A673 (cell line): ENCODE measurements around the gene KCND3. TPM values are rescaled to one million over a fixed set of nuclear protein-coding genes. Genes with fewer than 3 reads are reported as not detected.

Source experiments
- BruUV-seq: library from RNA; stranded (reverse); fragments of 400-500 nt; replicated peaks from 2 replicates; lab custom pipeline; 2021; lab: Mats Ljungman, UMichigan
- CTCF ChIA-PET: fragments of 300-600 bp; sonication (Branson Sonifier 250); formaldehyde crosslinking; loops from one replicate; lab custom pipeline; 2022; ENCODE audit warnings: antibody characterized with exemption; lab: Charles Lee
- POLR2A ChIA-PET: fragments of 300-600 bp; sonication (Branson Sonifier 250); formaldehyde crosslinking; loops from one replicate; lab custom pipeline; 2022; ENCODE audit warnings: antibody characterized with exemption; ENCODE audit not compliant: low non-redundant PET; lab: Charles Lee
- DNase-seq: peaks from one replicate; pipeline ENCODE4 v3.0.0-alpha.2; 2015; ENCODE audit warnings: low spot score
- H3K27ac ChIP-seq: fragments of 200-600 bp; sonication (generic); 2 replicates; pipeline ENCODE4 v1.5.1; 2016; ENCODE audit warnings: mixed run types, low read depth, mild to moderate bottlenecking, mixed read lengths, antibody characterized with exemption, low read length; ENCODE audit not compliant: poor library complexity, severe bottlenecking
- H3K27me3 ChIP-seq: fragments of 200-600 bp; sonication (generic); replicated peaks from 2 replicates; pipeline ENCODE4 v1.6.1; 2017; ENCODE audit warnings: mixed run types, low read depth, mild to moderate bottlenecking, mixed read lengths, antibody characterized with exemption, low read length; ENCODE audit not compliant: insufficient read depth, poor library complexity
- H3K36me3 ChIP-seq: fragments of 200-600 bp; sonication (generic); 2 replicates; pipeline ENCODE4 v1.6.1; 2016; ENCODE audit warnings: mixed run types, mild to moderate bottlenecking, mixed read lengths, antibody characterized with exemption, low read length; ENCODE audit not compliant: insufficient read depth, poor library complexity, severe bottlenecking
- H3K4me1 ChIP-seq: fragments of 200-600 bp; sonication (generic); 2 replicates; pipeline ENCODE4 v1.6.1; 2017; ENCODE audit warnings: mixed run types, mild to moderate bottlenecking, mixed read lengths, antibody characterized with exemption, low read length; ENCODE audit not compliant: insufficient read depth, poor library complexity, severe bottlenecking
- H3K4me3 ChIP-seq: fragments of 200-600 bp; sonication (generic); 2 replicates; pipeline ENCODE4 v1.5.1; 2016; ENCODE audit warnings: low read depth, mixed run types, mild to moderate bottlenecking, mixed read lengths, low read length; ENCODE audit not compliant: poor library complexity, severe bottlenecking
- H3K9me3 ChIP-seq: fragments of 200-600 bp; sonication (generic); 2 replicates; pipeline ENCODE4 v1.6.1; 2016; ENCODE audit warnings: mixed run types, low read depth, mild to moderate bottlenecking, mixed read lengths, antibody characterized with exemption, low read length; ENCODE audit not compliant: poor library complexity, severe bottlenecking
- CTCF ChIP-seq: fragments of 300-800, 200-600 bp; sonication (generic); conservative IDR thresholded peaks from 2 replicates; pipeline ENCODE4 v1.5.1; 2017; ENCODE audit warnings: low read depth, mild to moderate bottlenecking, antibody characterized with exemption, low read length, moderate library complexity, mixed read lengths
- EZH2 ChIP-seq: fragments of 200-600 bp; sonication (generic); IDR thresholded peaks from 2 replicates; pipeline ENCODE4 v1.6.1; 2017; ENCODE audit warnings: borderline replicate concordance, low read depth, mild to moderate bottlenecking, mixed read lengths, antibody characterized with exemption, low read length; ENCODE audit not compliant: poor library complexity, severe bottlenecking
- intact Hi-C: fragments of 100-400 bp; cut with micrococcal nuclease; formaldehyde crosslinking; loops from one replicate; pipeline ENCODE4 v1.10.0; 2022; ENCODE audit not compliant: unreplicated experiment
- total RNA-seq: library from RNA; stranded (reverse); gene quantifications from 2 replicates; pipeline ENCODE4 v1.2.3, GENCODE V29; 2021

Gene KCND3
- total RNA-seq, 1 experiment from 2014 or later, result not detected

GRCh38 chr1:111943066-111943465 lies 46.4 kb downstream of the KCND3 start:
- no peak for TF ChIP-seq CTCF
- no peak for TF ChIP-seq EZH2
- no peaks in the 10 kb centered on the region for H3K36me3 ChIP-seq
- no peak for DNase-seq
- H3K27ac ChIP-seq, result no peak overlapping the region
- BruUV-seq, result no TSS peak
- H3K9me3 ChIP-seq, result no peaks in the 10 kb centered on the region
- H3K4me3 ChIP-seq, result no peak overlapping the region
- ChIA-PET CTCF (no interaction called here), POLR2A (no interaction called here)
- H3K4me1 ChIP-seq, result no peaks in the 10 kb centered on the region
- H3K27me3 ChIP-seq, result no peaks in the 10 kb centered on the region
- intact Hi-C loops, result no loop called here

GRCh38 chr1:111938536-111938935 lies 50.9 kb downstream of the KCND3 start:
- Histone ChIP-seq H3K36me3 (no peaks in the 10 kb centered on the region), H3K9me3 (no peaks in the 10 kb centered on the region), H3K4me3 (no peak overlapping the region), H3K27me3 (no peaks in the 10 kb centered on the region), H3K4me1 (no peaks in the 10 kb centered on the region), H3K27ac (no peak overlapping the region)
- CTCF ChIA-PET, result no interaction called here
- intact Hi-C loops, result no loop called here
- POLR2A ChIA-PET, result no interaction called here
- TF ChIP-seq CTCF (no peak), EZH2 (no peak)
- DNase-seq, result no peak
- BruUV-seq, result no TSS peak

GRCh38 chr1:111938123-111938522 lies 51.3 kb downstream of the KCND3 start:
- H3K36me3 ChIP-seq, result no peaks in the 10 kb centered on the region
- DNase-seq, result no peak
- no peaks in the 10 kb centered on the region for H3K9me3 ChIP-seq
- POLR2A ChIA-PET, result no interaction called here
- no TSS peak for BruUV-seq
- CTCF ChIA-PET, result no interaction called here
- no peaks in the 10 kb centered on the region for H3K27me3 ChIP-seq
- no peaks in the 10 kb centered on the region for H3K4me1 ChIP-seq
- H3K27ac ChIP-seq, result no peak overlapping the region
- TF ChIP-seq CTCF, result no peak
- no peak for TF ChIP-seq EZH2
- intact Hi-C loops, result no loop called here
- H3K4me3 ChIP-seq, result no peak overlapping the region
